HepG2 (cell line): ENCODE results near the gene ZKSCAN1. TPM values are rescaled to one million over a fixed set of nuclear protein-coding genes. Genes with fewer than 3 reads are reported as not detected.

Experiments
- CAMTA2 ChIP-seq: sonication (generic); formaldehyde crosslinking; IDR thresholded peaks from 2 replicates; pipeline ENCODE4 v1.4.0; 2020; ENCODE audit warnings: mild to moderate bottlenecking, missing genetic modification reagents, borderline replicate concordance
- CREM ChIP-seq, 2 experiments: sonication (generic) in 1 of 2; formaldehyde crosslinking in 1 of 2; IDR thresholded peaks; 2 replicates each; pipeline versions ENCODE4 v1.4.0 to v1.6.1; 2016 to 2020; ENCODE audit warnings: antibody characterized with exemption in 1 of 2, mild to moderate bottlenecking in 1 of 2, missing genetic modification reagents in 1 of 2
- FOXA1 ChIP-seq, 2 experiments: fragments of 450-650 bp in 1 of 2; sonication (generic) in 1 of 2; formaldehyde crosslinking in 1 of 2; IDR thresholded peaks; 2 replicates each; pipeline versions ENCODE4 v1.4.0 to v1.6.1; 2016 to 2020; ENCODE audit warnings: missing genetic modification reagents in 1 of 2
- GTF3A ChIP-seq: sonication (generic); formaldehyde crosslinking; conservative IDR thresholded peaks from 2 replicates; pipeline ENCODE4 v1.4.0; 2020; ENCODE audit warnings: mild to moderate bottlenecking, missing genetic modification reagents
- HOMEZ ChIP-seq: IDR thresholded peaks from 2 replicates; pipeline ENCODE4 v1.6.1; 2016; ENCODE audit warnings: low read depth
- KDM4B ChIP-seq: sonication (generic); formaldehyde crosslinking; IDR thresholded peaks from 2 replicates; pipeline ENCODE4 v1.4.0; 2020; ENCODE audit warnings: missing genetic modification reagents
- KLF13 ChIP-seq: sonication (generic); formaldehyde crosslinking; IDR thresholded peaks from 2 replicates; pipeline ENCODE4 v1.4.0; 2020; ENCODE audit warnings: mild to moderate bottlenecking, missing genetic modification reagents
- PRMT3 ChIP-seq: sonication (generic); formaldehyde crosslinking; IDR thresholded peaks from 2 replicates; pipeline ENCODE4 v1.8.1; 2022; ENCODE audit warnings: low read depth, mild to moderate bottlenecking, moderate library complexity, missing genetic modification reagents, borderline replicate concordance
- TAF1 ChIP-seq: sonication (generic); formaldehyde crosslinking; IDR thresholded peaks from 2 replicates; pipeline ENCODE4 v1.4.0; 2020; ENCODE audit warnings: missing genetic modification reagents
- TRAFD1 ChIP-seq: sonication (generic); formaldehyde crosslinking; IDR thresholded peaks from 2 replicates; pipeline ENCODE4 v1.5.1; 2020; ENCODE audit warnings: missing genetic modification reagents, mild to moderate bottlenecking, borderline replicate concordance
- ZBTB25 ChIP-seq: IDR thresholded peaks from 2 replicates; pipeline ENCODE4 v1.6.1; 2018; ENCODE audit warnings: missing genetic modification reagents
- ZFAT ChIP-seq: sonication (generic); formaldehyde crosslinking; conservative IDR thresholded peaks from 2 replicates; pipeline ENCODE4 v1.8.1; 2023; ENCODE audit warnings: missing genetic modification reagents, inconsistent platforms
- ZNF232 ChIP-seq: sonication (generic); formaldehyde crosslinking; IDR thresholded peaks from 2 replicates; pipeline ENCODE4 v1.4.0; 2020; ENCODE audit warnings: missing genetic modification reagents, borderline replicate concordance
- ZNF264 ChIP-seq: sonication (generic); formaldehyde crosslinking; IDR thresholded peaks from 2 replicates; pipeline ENCODE4 v1.4.0; 2020; ENCODE audit warnings: missing genetic modification reagents
- ZNF30 ChIP-seq: sonication (generic); formaldehyde crosslinking; IDR thresholded peaks from 2 replicates; pipeline ENCODE4 v1.5.0; 2020; ENCODE audit warnings: mild to moderate bottlenecking, missing genetic modification reagents
- ZNF614 ChIP-seq: IDR thresholded peaks from 2 replicates; pipeline ENCODE4 v1.6.1; 2018; ENCODE audit warnings: missing biosample characterization, missing genetic modification reagents, inconsistent platforms, borderline replicate concordance
- ZNF674 ChIP-seq: sonication (generic); formaldehyde crosslinking; IDR thresholded peaks from 2 replicates; pipeline ENCODE4 v1.5.0; 2020; ENCODE audit warnings: low read depth, mild to moderate bottlenecking, missing genetic modification reagents
- ZNF761 ChIP-seq: sonication (generic); formaldehyde crosslinking; conservative IDR thresholded peaks from 2 replicates; pipeline ENCODE4 v1.4.0; 2020; ENCODE audit warnings: mild to moderate bottlenecking, missing genetic modification reagents
- ZNF780A ChIP-seq: sonication (generic); formaldehyde crosslinking; IDR thresholded peaks from 2 replicates; pipeline ENCODE4 v1.8.0; 2022; ENCODE audit warnings: mild to moderate bottlenecking, missing genetic modification reagents, moderate library complexity
- ZNF891 ChIP-seq: sonication (generic); formaldehyde crosslinking; IDR thresholded peaks from 2 replicates; pipeline ENCODE4 v1.5.0; 2020; ENCODE audit warnings: mild to moderate bottlenecking, missing genetic modification reagents
- ZSCAN9 ChIP-seq: IDR thresholded peaks from 2 replicates; pipeline ENCODE4 v1.6.1; 2016; ENCODE audit warnings: borderline replicate concordance
- polyA plus RNA-seq, 8 experiments: library from polyadenylated mRNA; depleted of rRNA in 3 of 8; stranded (reverse) in 7 of 8; unstranded in 1 of 8; fragments of >200 nt; fragmentation: Illumina TruSeq in 4 of 8; extraction: Trizol in 4 of 8; gene quantifications; 2 replicates each; pipeline versions ENCODE4 v1.2.1 to v1.2.3, GENCODE V29; 2011 to 2016; ENCODE audit warnings: low read depth in 4 of 8, missing spikeins in 1 of 8, mixed read lengths in 1 of 8; ENCODE audit not compliant: insufficient read depth in 1 of 8
- total RNA-seq, 5 experiments: library from RNA; depleted of rRNA; stranded (reverse); fragments of >200 nt; fragmentation: Illumina TruSeq; extraction: Trizol; gene quantifications; 2 replicates each; pipeline ENCODE4 v1.2.3, GENCODE V29; 2016; ENCODE audit warnings: low read depth in 1 of 5

The ZKSCAN1 gene
- total and polyA plus RNA-seq, 2 of the 13 experiments (the other 11 are each of a cell fraction or from before 2014, with no cell fraction given) = 46.4 to 60.6 TPM

- TF ChIP-seq ZBTB25 (CRISPR knock-in tag) (peak; percentile 42; the same call in 1 of the 2 replicates), HOMEZ (CRISPR knock-in tag) (peak; percentile 63; the same call in 1 of the 2 replicates), TRAFD1 (no peak), ZNF614 (CRISPR knock-in tag) (no peak; the same call in 1 of the 2 replicates), ZNF264 (no peak), ZNF232 (CRISPR knock-in tag) (no peak), ZSCAN9 (CRISPR knock-in tag) (no peak), CAMTA2 (CRISPR knock-in tag) (no peak), KDM4B (CRISPR knock-in tag) (peak; percentile 74; the same call in 1 of the 2 replicates), KLF13 (CRISPR knock-in tag) (no peak), ZNF891 (no peak), ZNF761 (CRISPR knock-in tag) (0 out of 2 replicates have a peak, but pooled peaks have one; percentile 54), GTF3A (CRISPR knock-in tag) (no peak), ZNF674 (CRISPR knock-in tag) (no peak), CREM (IDR thresholded peaks at IDR 0.05) (peak; percentile 38; the same call in 1 of the 2 replicates), CREM (CRISPR knock-in tag; IDR thresholded peaks at IDR 0.05) (no peak), ZNF780A (CRISPR knock-in tag) (no peak), ZFAT (no peak), TAF1 (CRISPR knock-in tag) (peak; percentile 41; the same call in 1 of the 2 replicates), ZNF30 (CRISPR knock-in tag) (no peak), PRMT3 (peak; percentile 15; the same call in 1 of the 2 replicates), FOXA1 (IDR thresholded peaks at IDR 0.05) (no peak), FOXA1 (CRISPR knock-in tag; IDR thresholded peaks at IDR 0.05) (peak; percentile 80)
Observed at GRCh38 chr7:100079024-100079560, 63.7 kb downstream of the ZKSCAN1 start (continued).
